GM18502 (cell line): Measurements from ENCODE around the gene ATF5.

Source experiments
- ATAC-seq: cut with Tn5 transposase; IDR thresholded peaks from one replicate; pipeline ENCODE4 v1.9.1; 2021; ENCODE audit warnings: mild to moderate bottlenecking; ENCODE audit not compliant: unreplicated experiment, poor library complexity

The ATF5 gene

DNA sequence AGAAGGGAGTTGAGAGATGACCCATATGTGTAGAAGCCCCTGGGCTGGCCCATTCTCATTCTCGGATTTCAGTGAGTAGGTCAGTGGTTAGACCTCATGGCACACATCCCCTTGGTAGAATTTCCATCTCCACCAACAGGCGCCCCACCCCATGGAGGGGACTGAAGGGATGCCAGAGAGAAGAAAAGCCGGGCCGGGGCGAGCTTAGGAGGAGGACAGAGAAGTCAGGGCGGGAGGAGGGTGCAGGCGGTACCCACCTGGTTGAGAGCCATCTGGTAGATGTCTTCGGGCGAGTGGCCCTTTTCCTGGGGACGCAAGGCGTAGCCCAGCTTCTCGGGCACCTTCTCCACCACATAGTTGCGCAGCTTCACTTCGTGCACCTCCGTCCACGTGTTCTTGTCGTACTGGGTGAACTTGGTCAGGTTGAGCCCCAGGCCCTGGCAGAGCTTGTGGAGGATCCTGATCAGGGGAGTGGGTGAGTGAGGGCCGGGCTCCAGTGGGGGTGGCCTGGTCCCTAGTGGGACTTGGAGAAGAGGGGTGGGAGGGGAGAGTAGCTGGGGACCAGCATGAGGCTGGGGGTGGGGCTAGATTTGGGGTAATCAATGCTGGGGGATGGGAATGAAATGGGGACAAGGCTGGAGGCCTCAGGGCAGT lies 34.9 kb upstream of the ATF5 start:
- ATAC-seq, result no peak

DNA sequence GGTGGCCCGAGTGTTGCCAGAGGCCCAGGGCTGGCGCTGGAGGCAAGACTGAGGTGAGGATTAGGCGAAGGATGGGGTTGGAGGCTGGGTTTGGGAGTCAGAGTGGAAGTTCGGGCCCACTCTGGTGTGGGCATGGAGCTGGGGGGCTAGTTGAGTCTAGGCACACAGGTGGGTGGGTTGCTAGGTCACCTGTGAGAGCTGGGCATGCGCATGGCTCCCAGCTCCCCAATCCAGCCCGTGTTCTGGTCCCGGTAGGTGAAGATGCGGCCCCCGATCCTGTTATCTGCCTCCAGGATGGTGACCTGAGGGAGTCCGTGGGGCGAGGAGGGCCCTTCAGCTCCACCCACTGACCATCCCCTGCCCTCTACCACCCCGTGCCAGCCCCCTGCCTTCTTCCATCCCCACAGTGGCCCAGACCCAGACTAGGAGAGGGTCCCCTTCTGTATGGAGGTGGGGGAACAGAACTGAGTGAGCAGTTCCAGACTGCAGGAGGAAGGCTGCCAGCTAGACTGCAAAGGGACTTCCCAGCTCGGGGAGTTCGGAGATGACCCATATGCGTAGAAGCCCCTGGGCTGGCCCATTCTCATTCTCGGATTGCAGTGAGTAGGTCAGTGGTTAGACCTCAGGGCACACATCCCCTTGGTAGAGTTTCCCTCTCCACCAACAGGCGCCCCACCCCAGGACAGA lies 34.0 kb upstream of the ATF5 start:
- ATAC-seq, result peak; percentile 27

DNA sequence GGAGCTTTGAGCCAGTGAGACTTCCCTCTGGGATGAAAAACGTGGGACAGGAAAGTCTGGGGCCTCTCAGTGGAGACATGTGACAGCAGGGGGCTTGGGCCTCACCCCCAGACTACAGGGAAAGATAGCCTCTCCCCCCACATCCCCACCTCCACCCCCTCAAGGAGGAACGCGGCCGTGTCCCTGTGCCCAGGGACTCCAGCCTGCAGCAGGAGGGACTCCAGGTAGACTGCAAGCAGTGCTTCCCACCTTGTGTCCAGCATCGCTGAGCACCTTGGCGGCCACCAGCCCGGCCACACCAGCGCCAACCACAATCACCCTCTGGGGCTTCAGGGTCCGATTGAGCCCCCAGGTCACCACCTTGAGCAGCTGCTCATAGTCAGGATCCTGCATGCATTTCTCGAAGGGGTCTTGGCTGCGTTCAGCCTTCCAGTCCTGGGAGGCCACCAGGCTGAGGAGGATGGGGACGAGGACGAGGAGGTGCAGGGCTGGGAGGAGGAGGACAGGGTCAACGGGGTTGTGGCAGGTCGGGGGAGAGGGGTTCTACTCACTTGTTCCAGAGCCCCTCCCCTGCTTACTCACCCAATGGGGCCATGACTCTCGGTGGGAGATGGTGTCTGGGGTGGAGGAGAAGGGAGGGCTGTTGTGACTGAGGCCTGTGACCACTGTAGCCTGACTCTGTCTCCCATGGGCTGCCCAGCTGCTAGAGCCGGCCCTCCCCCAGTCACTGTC lies 33.3 kb upstream of the ATF5 start:
- ATAC-seq, result no peak

DNA sequence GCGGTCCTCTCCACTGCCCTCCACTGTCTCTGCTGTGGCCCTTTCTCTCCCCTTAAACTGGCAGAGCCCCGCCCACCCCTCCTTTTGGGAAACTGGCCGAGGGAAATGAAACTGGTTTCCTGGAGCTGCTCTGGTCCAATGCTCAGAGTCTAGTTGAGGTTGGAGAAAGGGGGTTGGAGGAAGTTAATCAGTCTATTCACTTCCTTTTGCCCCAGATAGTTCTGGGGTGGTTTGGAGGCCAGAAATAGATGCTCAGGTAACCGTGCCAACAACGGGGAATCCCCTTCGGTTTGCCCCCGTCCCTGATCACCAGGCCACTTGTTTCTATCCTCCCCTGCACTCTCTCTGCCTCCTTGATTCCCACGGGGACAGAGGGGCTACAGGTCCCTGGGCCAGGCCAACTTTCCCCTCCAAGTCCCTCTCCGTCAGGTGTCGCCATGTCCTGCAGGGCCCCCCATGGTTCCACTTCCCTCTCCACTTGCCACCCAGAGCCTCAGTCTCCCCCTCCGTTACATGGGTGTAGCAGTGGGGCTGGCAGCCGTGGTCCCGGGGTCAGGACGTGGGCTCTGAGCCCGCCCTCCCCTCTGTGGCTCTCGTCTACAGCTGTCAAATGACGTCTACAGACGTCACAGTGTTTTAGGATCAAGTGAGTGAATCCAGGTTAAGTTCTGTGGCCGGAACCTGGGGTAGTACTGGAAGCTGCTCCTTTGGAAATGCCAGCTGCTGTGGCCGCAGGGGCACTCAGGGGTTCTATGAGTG lies 32.0 kb upstream of the ATF5 start, which contains the start of gene IL4I1:
IL4I1 (minus strand) TSS at position 25 of the 759 bp plus-strand sequence. CDS start 727 bp downstream, outside the sequence.
- ATAC-seq, result peak; percentile 45

- no peak for ATAC-seq
Observed at GRCh38 chr19:49904136-49904535, 24.9 kb upstream of the ATF5 start.

DNA sequence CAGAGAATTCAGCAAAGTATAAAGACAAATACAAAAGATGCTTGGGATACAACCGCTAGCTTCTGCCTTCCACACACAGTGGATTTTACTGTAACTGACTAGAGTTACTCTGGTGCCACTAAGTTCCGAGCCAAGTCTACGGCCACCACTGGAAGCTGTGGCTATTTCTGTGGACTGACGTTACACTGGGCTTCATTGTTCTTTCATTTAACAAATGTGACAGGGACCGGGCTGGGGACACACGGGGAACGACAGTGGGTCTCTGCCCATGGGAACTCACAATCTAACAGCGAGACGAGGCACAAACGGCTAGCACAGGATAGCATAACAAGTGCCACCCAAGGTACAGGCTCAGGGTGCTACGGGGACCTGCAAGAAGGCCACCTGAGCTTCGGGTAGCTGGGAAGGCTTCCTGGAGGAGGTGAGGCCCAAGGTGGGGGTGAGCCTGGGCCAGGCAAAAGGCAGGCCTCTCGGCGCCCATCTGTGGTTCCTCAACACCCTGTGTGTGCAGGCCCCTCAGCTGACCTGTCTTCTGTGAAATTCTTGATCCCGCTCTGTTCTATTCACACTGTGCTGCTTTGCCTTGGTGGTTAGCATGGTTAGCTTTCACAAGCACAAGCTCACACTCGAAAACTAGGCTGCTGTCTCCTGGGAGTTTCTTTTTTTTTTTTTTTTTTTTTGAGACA lies 22.0 kb upstream of the ATF5 start:
- ATAC-seq, result peak; percentile 27

GRCh38 chr19:49907745-49908446 lies 21.1 kb upstream of the ATF5 start:
- peak; percentile 38 for ATAC-seq

- no peak for ATAC-seq
Observed at GRCh38 chr19:49908480-49909420, 20.3 kb upstream of the ATF5 start.

GRCh38 chr19:49910179-49910578 lies 18.8 kb upstream of the ATF5 start:
- ATAC-seq, result no peak

DNA sequence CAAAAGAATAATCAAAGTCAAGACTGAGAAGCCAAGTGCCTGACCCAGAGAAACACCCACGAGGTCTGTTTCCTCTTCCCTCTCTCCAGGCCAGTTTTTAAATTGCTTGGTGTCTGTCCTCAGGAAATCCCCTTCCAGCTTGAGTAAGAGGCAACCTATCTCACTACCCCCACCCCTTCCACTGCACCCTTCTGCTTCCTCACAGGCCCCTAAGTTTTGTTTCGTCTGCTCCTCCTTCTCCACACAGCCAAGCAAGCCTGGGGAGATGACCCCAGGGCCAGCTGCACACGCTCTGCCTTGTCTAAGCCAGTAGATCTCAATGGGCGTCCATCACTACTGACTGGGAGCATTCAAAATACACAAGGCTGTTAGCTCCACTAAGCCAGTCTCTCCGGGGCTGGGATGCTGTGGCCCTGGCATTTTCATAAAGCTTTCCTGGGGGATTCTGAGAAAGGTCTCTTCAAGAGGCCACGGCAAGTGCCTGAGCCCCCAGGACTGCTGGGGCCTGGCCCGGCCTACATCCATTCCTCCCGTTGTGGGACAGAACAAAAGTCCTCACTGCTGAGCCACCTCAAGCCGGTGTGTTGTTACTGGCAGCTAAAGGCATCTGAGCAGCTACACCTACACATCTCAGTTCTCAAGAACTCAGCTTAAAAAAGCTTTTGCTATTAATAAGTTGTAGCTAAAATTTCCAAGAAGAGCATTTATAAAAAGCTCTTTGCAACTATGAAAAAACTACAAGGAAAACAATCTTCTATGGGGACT lies 17.4 kb upstream of the ATF5 start:
- peak; percentile 43 for ATAC-seq

GRCh38 chr19:49912965-49913685 lies 15.9 kb upstream of the ATF5 start:
- no peak for ATAC-seq

DNA sequence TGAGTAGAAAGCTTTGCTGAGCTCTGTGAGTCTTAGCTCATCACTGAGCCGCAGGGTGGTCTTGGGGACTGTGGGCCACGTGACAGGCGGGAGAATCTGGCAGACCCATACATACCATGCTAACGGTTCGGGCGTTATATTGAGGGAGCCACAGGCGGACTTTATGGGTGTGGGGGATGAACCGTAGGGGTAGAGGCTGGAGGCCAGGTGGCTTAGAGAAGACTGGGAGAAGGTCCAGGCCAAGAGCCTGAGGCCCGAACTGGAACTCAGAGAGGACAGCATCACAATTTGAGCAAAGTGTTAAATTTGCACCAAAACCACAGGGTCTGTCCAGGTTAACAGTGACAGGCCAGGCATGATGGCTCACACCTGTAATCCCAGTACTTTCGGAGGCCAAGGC lies 15.3 kb upstream of the ATF5 start:
- ATAC-seq, result no peak

DNA sequence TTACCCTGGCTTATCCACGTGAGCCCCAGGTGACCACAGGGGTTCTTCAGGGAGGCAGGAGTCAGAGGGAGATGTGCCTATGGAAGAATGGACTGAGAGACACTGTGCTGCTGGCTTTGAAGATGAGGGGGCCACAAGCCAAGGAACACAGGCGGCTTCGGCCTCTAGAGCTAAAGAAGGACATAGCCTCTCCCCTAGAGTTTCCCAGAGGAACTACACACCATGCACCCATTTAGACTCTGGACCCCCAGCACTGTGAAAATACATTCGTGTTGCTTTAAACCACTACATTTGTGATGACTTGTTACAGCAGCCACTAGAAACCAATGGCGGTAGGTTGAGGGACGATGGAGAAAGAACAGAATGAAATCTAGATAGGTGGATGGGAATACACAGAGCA lies 13.7 kb upstream of the ATF5 start:
- no peak for ATAC-seq

DNA sequence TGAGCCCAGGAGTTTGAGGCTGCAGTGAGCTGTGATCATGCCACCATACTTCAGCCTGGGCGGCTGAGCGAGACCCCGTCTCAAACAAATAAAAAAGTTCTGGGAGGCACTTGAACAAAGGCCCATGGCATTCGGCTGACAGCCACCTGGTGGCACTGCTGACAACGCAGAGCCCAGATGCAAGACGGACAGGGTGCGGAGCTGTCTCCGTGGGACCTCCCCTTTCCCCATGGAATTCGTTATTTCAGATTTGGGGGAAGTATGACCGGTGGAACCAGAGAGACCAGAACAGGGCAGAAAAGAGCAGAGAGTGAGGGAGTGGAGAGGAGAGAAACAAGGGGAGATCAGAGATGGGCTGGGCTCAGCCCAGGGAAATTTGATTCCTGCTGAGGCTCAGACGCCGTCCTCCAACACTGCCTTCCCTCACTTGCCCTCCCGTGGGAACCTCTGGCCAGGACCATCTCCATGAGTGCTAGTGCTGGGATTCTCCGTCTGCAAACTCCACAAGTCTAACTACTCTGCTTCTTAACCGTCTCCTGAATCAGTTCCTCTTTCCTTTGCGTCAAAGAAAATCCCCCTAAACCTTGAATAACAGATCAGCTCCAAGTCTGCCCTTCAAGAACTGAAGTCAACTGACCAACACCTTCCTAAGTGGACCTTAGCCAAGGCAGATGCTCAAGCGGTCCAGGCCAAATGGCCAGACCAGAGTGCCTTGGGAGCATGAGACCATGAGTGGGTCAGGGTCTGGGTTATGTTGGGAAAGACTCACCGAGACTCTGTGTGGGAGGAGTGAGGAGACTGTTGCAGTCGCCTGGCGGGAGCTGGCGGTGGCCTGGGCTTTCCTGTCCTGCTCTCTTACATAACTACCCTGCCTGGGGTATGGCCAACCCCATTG lies 11.9 kb upstream of the ATF5 start:
- ATAC-seq, result no peak

GRCh38 chr19:49918089-49918488 lies 10.9 kb upstream of the ATF5 start:
- ATAC-seq, result no peak
